CD4-positive, alpha-beta memory T cell (primary cell): ENCODE measurements around the gene HCFC1. TPM values are rescaled to one million over a fixed set of nuclear protein-coding genes. Genes with fewer than 3 reads are reported as not detected.

ENCODE experiments used
- CTCF ChIA-PET: fragments of 350-600 bp; sonication (Branson Sonifier 250); formaldehyde crosslinking; loops from one replicate; lab custom pipeline; 2021; ENCODE audit warnings: inconsistent platforms; ENCODE audit not compliant: partially characterized antibody; lab: Charles Lee
- POLR2A ChIA-PET: fragments of 350-600 bp; sonication (Branson Sonifier 250); formaldehyde crosslinking; loops from one replicate; lab custom pipeline; 2021; ENCODE audit not compliant: partially characterized antibody; lab: Charles Lee
- DNase-seq, 5 donors: peaks; one replicate each; pipeline versions ENCODE4 v3.0.0 to v3.0.0-alpha.2; 2020 to 2022; ENCODE audit warnings: mixed read lengths in 1 of 5
- H3K27ac ChIP-seq: one replicate; pipeline ENCODE4 v1.7.0; 2013; ENCODE audit warnings: low read depth, low read length
- H3K27me3 ChIP-seq: 2 replicates; pipeline ENCODE4 v1.7.0; 2013; ENCODE audit warnings: mild to moderate bottlenecking, low read length, moderate library complexity; ENCODE audit not compliant: insufficient read depth
- H3K36me3 ChIP-seq: 2 replicates; pipeline ENCODE4 v1.7.0; 2013; ENCODE audit warnings: mild to moderate bottlenecking, low read length, moderate library complexity; ENCODE audit not compliant: insufficient read depth
- H3K4me1 ChIP-seq: 2 replicates; pipeline ENCODE4 v1.7.0; 2013; ENCODE audit warnings: mild to moderate bottlenecking, low read length, moderate library complexity; ENCODE audit not compliant: insufficient read depth
- H3K4me3 ChIP-seq, 2 donors: one replicate each; pipeline ENCODE4 v1.7.0; 2013; ENCODE audit warnings: low read length in 2 of 2, mild to moderate bottlenecking in 1 of 2
- H3K9me3 ChIP-seq, 2 donors: one replicate each; pipeline ENCODE4 v1.7.0; 2013; ENCODE audit warnings: low read length in 2 of 2, control low read depth in 1 of 2; ENCODE audit not compliant: control insufficient read depth in 1 of 2
- H3K27ac Mint-ChIP-seq, 7 donors: one replicate each; pipeline ENCODE4 v1.8.0; 2020 to 2021; ENCODE audit warnings: mixed read lengths in 7 of 7, mild to moderate bottlenecking in 6 of 7, inconsistent platforms in 3 of 7, moderate library complexity in 3 of 7
- H3K27me3 Mint-ChIP-seq, 2 donors: one replicate each; pipeline ENCODE4 v1.8.0; 2020 to 2021; ENCODE audit warnings: mixed read lengths in 2 of 2
- H3K36me3 Mint-ChIP-seq, 2 donors: one replicate each; pipeline ENCODE4 v1.8.0; 2020 to 2021; ENCODE audit warnings: mixed read lengths in 2 of 2, inconsistent platforms in 1 of 2, mild to moderate bottlenecking in 1 of 2
- H3K4me1 Mint-ChIP-seq, 4 donors: one replicate each; pipeline ENCODE4 v1.8.0; 2020 to 2021; ENCODE audit warnings: mixed read lengths in 4 of 4, mild to moderate bottlenecking in 1 of 4
- H3K4me3 Mint-ChIP-seq, 8 donors: one replicate each; pipeline ENCODE4 v1.8.0; 2020 to 2021; ENCODE audit warnings: mixed read lengths in 8 of 8, mild to moderate bottlenecking in 7 of 8, moderate library complexity in 6 of 8, inconsistent platforms in 3 of 8
- H3K9me3 Mint-ChIP-seq, 8 donors: one replicate each; pipeline ENCODE4 v1.8.0; 2020 to 2021; ENCODE audit warnings: mixed read lengths in 8 of 8, mild to moderate bottlenecking in 5 of 8, inconsistent platforms in 3 of 8, moderate library complexity in 1 of 8
- intact Hi-C: fragments of 100-400 bp; cut with micrococcal nuclease; formaldehyde crosslinking; loops from one replicate; pipeline ENCODE4 v1.15.1; 2023
- polyA plus RNA-seq, 2 donors: library from polyadenylated mRNA; unstranded; fragments of 300-500 nt; fragmentation: Illumina TruSeq; gene quantifications; one replicate each; pipeline ENCODE4 v1.2.3, GENCODE V29; 2021
- total RNA-seq, 2 experiments: library from RNA; stranded (reverse); gene quantifications; one replicate each; pipeline ENCODE4 v1.2.3, GENCODE V29; 2021

HCFC1 gene
- total and polyA plus RNA-seq, 4 experiments from 2014 or later, result 1.6 to 53.4 (median 33.7) TPM

- ChIA-PET CTCF (interaction anchor here (1.0 to 6.1 kb wide), 7 partner anchors 14 to 407 kb away, joined by 3 to 31 read pairs (median 12); partner anchors contain the start of genes ARHGAP4 and PLXNB3), POLR2A (interaction anchor here (0.9 to 10.3 kb wide), 13 partner anchors 13 to 431 kb away, joined by 3 to 176 read pairs (median 5); partner anchors contain the start of genes ARHGAP4, AVPR2, IDH3G and IRAK1)
- no peaks in the 10 kb centered on the region for H3K9me3 Mint-ChIP-seq
- H3K4me3 ChIP-seq, result peak overlapping the region; percentile 24 to 90
- no peaks in the 10 kb centered on the region for H3K27me3 ChIP-seq
- peak in 1 of 5 donors; percentile 74 for DNase-seq
- H3K4me1 Mint-ChIP-seq, result peaks cover 13 to 44% (median 29%) of the 10 kb centered on the region in 4 donors
- peaks cover 22% of the 10 kb centered on the region for H3K36me3 ChIP-seq
- H3K9me3 ChIP-seq, result no peaks in the 10 kb centered on the region
- peak overlapping the region; percentile 99 for H3K27ac ChIP-seq
- H3K27me3 Mint-ChIP-seq, result peaks cover 0 to 1% of the 10 kb centered on the region in 2 donors
- peak overlapping the region; percentile 94 to 99 (median 96) for H3K27ac Mint-ChIP-seq
- H3K4me1 ChIP-seq, result peaks cover 44% of the 10 kb centered on the region
- intact Hi-C loops, result no loop called here
- peaks cover 16 to 18% of the 10 kb centered on the region in 2 donors for H3K36me3 Mint-ChIP-seq
- peak overlapping the region; percentile 92 to 100 (median 100) for H3K4me3 Mint-ChIP-seq
Observed at GRCh38 chrX:153966841-153967535, 4.6 kb downstream of the HCFC1 start.

GRCh38 chrX:153966283-153966688 lies 5.3 kb downstream of the HCFC1 start:
- H3K4me1 ChIP-seq, result peaks cover 44% of the 10 kb centered on the region
- Mint-ChIP-seq H3K4me1 (peaks cover 13 to 44% (median 27%) of the 10 kb centered on the region in 4 donors), H3K9me3 (no peaks in the 10 kb centered on the region), H3K36me3 (peaks cover 14 to 21% of the 10 kb centered on the region in 2 donors), H3K27ac (peak overlapping the region in 5 of 7 donors; percentile 94 to 98 (median 95)), H3K4me3 (peak overlapping the region in 7 of 8 donors; percentile 21 to 100 (median 100)), H3K27me3 (no peaks in the 10 kb centered on the region)
- no peaks in the 10 kb centered on the region for H3K27me3 ChIP-seq
- no peak overlapping the region for H3K4me3 ChIP-seq
- peak overlapping the region; percentile 99 for H3K27ac ChIP-seq
- POLR2A ChIA-PET, result interaction anchor here (0.6 to 10.3 kb wide), 12 partner anchors 12 to 432 kb away, joined by 3 to 176 read pairs (median 5); partner anchors contain the start of genes ARHGAP4, AVPR2, IDH3G and RPL10
- H3K36me3 ChIP-seq, result peaks cover 29% of the 10 kb centered on the region
- intact Hi-C loops, result no loop called here
- H3K9me3 ChIP-seq, result no peaks in the 10 kb centered on the region
- CTCF ChIA-PET, result interaction anchor here (0.6 to 6.1 kb wide), 7 partner anchors 13 to 407 kb away, joined by 3 to 31 read pairs (median 12); partner anchors contain the start of genes ARHGAP4 and PLXNB3
- no peak for DNase-seq

GRCh38 chrX:153965406-153965805 lies 6.2 kb downstream of the HCFC1 start:
- ChIA-PET POLR2A (interaction anchor here (10.3 kb wide), 1 partner anchor 40 kb away, joined by 176 read pairs; the partner anchor contains the start of gene ARHGAP4), CTCF (interaction anchor here (2.5 kb wide), 1 partner anchor 18 kb away, joined by 6 read pairs; no protein-coding TSS in a partner anchor)
- peak in 1 of 5 donors; percentile 3 for DNase-seq
- Histone ChIP-seq H3K27ac (no peak overlapping the region), H3K36me3 (peaks cover 34% of the 10 kb centered on the region), H3K4me1 (peaks cover 44% of the 10 kb centered on the region), H3K27me3 (no peaks in the 10 kb centered on the region), H3K4me3 (no peak overlapping the region), H3K9me3 (no peaks in the 10 kb centered on the region)
- no peaks in the 10 kb centered on the region for H3K9me3 Mint-ChIP-seq
- H3K27ac Mint-ChIP-seq, result peak overlapping the region in 4 of 7 donors; percentile 36 to 97 (median 61)
- H3K36me3 Mint-ChIP-seq, result peaks cover 17 to 29% of the 10 kb centered on the region in 2 donors
- peaks cover 13 to 44% (median 27%) of the 10 kb centered on the region in 4 donors for H3K4me1 Mint-ChIP-seq
- H3K27me3 Mint-ChIP-seq, result no peaks in the 10 kb centered on the region
- peak overlapping the region in 2 of 8 donors; percentile 13 to 44 for H3K4me3 Mint-ChIP-seq
- intact Hi-C loops, result no loop called here

GRCh38 chrX:153964105-153964504 lies 7.5 kb downstream of the HCFC1 start:
- POLR2A ChIA-PET, result no interaction called here
- H3K9me3 ChIP-seq, result no peaks in the 10 kb centered on the region
- peak in 1 of 5 donors; percentile 14 for DNase-seq
- Mint-ChIP-seq H3K36me3 (peaks cover 19 to 39% of the 10 kb centered on the region in 2 donors), H3K27me3 (no peaks in the 10 kb centered on the region), H3K4me1 (peaks cover 13 to 39% (median 27%) of the 10 kb centered on the region in 4 donors), H3K27ac (no peak overlapping the region), H3K4me3 (no peak overlapping the region), H3K9me3 (no peaks in the 10 kb centered on the region)
- peaks cover 43% of the 10 kb centered on the region for H3K36me3 ChIP-seq
- H3K27me3 ChIP-seq, result no peaks in the 10 kb centered on the region
- H3K4me3 ChIP-seq, result no peak overlapping the region
- peaks cover 44% of the 10 kb centered on the region for H3K4me1 ChIP-seq
- CTCF ChIA-PET, result interaction anchor here (2.5 kb wide), 1 partner anchor 17 kb away, joined by 6 read pairs; no protein-coding TSS in a partner anchor
- H3K27ac ChIP-seq, result no peak overlapping the region
- intact Hi-C loops, result no loop called here

GRCh38 chrX:153963546-153963945 lies 8.1 kb downstream of the HCFC1 start:
- H3K27me3 ChIP-seq, result no peaks in the 10 kb centered on the region
- peaks cover 39% of the 10 kb centered on the region for H3K4me1 ChIP-seq
- H3K9me3 ChIP-seq, result no peaks in the 10 kb centered on the region
- ChIA-PET POLR2A (no interaction called here), CTCF (interaction anchor here (0.6 to 2.5 kb wide), 2 partner anchors 17 to 208 kb away, joined by 3 to 6 read pairs; no protein-coding TSS in a partner anchor)
- no peak for DNase-seq
- Mint-ChIP-seq H3K9me3 (no peaks in the 10 kb centered on the region), H3K27ac (no peak overlapping the region), H3K4me1 (peaks cover 13 to 37% (median 25%) of the 10 kb centered on the region in 4 donors), H3K36me3 (peaks cover 19 to 39% of the 10 kb centered on the region in 2 donors), H3K27me3 (no peaks in the 10 kb centered on the region), H3K4me3 (no peak overlapping the region)
- peaks cover 48% of the 10 kb centered on the region for H3K36me3 ChIP-seq
- no peak overlapping the region for H3K27ac ChIP-seq
- intact Hi-C loops, result no loop called here
- no peak overlapping the region for H3K4me3 ChIP-seq

GRCh38 chrX:153961292-153961691 lies 10.3 kb downstream of the HCFC1 start:
- intact Hi-C loops, result no loop called here
- H3K36me3 Mint-ChIP-seq, result peaks cover 26 to 51% of the 10 kb centered on the region in 2 donors
- Histone ChIP-seq H3K9me3 (no peaks in the 10 kb centered on the region), H3K4me1 (peaks cover 18% of the 10 kb centered on the region), H3K27me3 (no peaks in the 10 kb centered on the region), H3K27ac (no peak overlapping the region), H3K4me3 (no peak overlapping the region), H3K36me3 (peaks cover 68% of the 10 kb centered on the region)
- POLR2A ChIA-PET, result interaction anchor here (2.2 kb wide), 1 partner anchor 10 kb away, joined by 7 read pairs; the partner anchor contains the start of gene HCFC1
- CTCF ChIA-PET, result interaction anchor here (1.4 kb wide), 1 partner anchor 14 kb away, joined by 5 read pairs; no protein-coding TSS in a partner anchor
- H3K27ac Mint-ChIP-seq, result peak overlapping the region in 1 of 7 donors; percentile 37
- no peaks in the 10 kb centered on the region for H3K27me3 Mint-ChIP-seq
- no peaks in the 10 kb centered on the region for H3K9me3 Mint-ChIP-seq
- H3K4me3 Mint-ChIP-seq, result no peak overlapping the region
- no peak for DNase-seq
- H3K4me1 Mint-ChIP-seq, result peaks cover 2 to 15% (median 8%) of the 10 kb centered on the region in 4 donors
